ENCODE measurements around the gene TCEA2. TPM values are rescaled to one million over a fixed set of nuclear protein-coding genes. Genes with fewer than 3 reads are reported as not detected.

Gene TCEA2
- total RNA-seq = 10.8 and 24.7 TPM in 2 replicates

GRCh38 chr20:64062596-64063388 lies at the start of gene TCEA2:
TCEA2 (plus strand) TSS chr20:64063198; CDS start chr20:64063313, 115 bp downstream.

GRCh38 chr20:64035933-64036345 lies 27.1 kb upstream of the TCEA2 start, which contains the start of gene C20orf204:
C20orf204 (plus strand) TSS chr20:64036182; CDS start chr20:64036324, 142 bp downstream.

GRCh38 chr20:64049060-64049877 lies 13.7 kb upstream of the TCEA2 start, which contains the start of gene SOX18:
SOX18 (minus strand) TSS chr20:64049639; CDS start chr20:64049516, 123 bp downstream.

GRCh38 chr20:64079273-64080012 lies 16.4 kb downstream of the TCEA2 start, which contains the start of gene RGS19:
RGS19 (minus strand) TSS chr20:64079518; CDS start chr20:64076886, 2,632 bp downstream.

GRCh38 chr20:64080013-64080812 lies 17.2 kb downstream of the TCEA2 start, which contains the start of gene OPRL1:
OPRL1 (plus strand) TSS chr20:64080082; CDS start chr20:64092721, 12,639 bp downstream.

GRCh38 chr20:64083804-64084684 lies 21.0 kb downstream of the TCEA2 start, which contains the start of gene LKAAEAR1:
LKAAEAR1 (minus strand) TSS chr20:64084398; CDS start chr20:64084219, 179 bp downstream.

GRCh38 chr20:64106981-64107735 lies 44.2 kb downstream of the TCEA2 start, which contains the start of gene NPBWR2:
NPBWR2 (minus strand) TSS chr20:64107565; CDS start chr20:64106831, 734 bp downstream.

Other genes with a start within 250 kb of the TCEA2 start
- 11.9 and 16.7 TPM in 2 replicates for gene ZBTB46, start 231.9 kb upstream of the TCEA2 start, total RNA-seq
- not detected in 2 replicates for gene ABHD16B, start 201.7 kb upstream of the TCEA2 start, total RNA-seq
- gene TPD52L2, start 197.9 kb upstream of the TCEA2 start, total RNA-seq = 159 and 171 TPM in 2 replicates
- 55.2 and 60.0 TPM in 2 replicates for gene DNAJC5, start 168.1 kb upstream of the TCEA2 start, total RNA-seq
- 22.4 and 24.0 TPM in 2 replicates for gene UCKL1, start 106.8 kb upstream of the TCEA2 start, total RNA-seq
- gene ZNF512B, start 93.3 kb upstream of the TCEA2 start, total RNA-seq = 7.1 and 7.6 TPM in 2 replicates
- 0.87 and 1.00 TPM in 2 replicates for gene SAMD10, start 83.6 kb upstream of the TCEA2 start, total RNA-seq
- gene PRPF6, start 82.1 kb upstream of the TCEA2 start, total RNA-seq = 65.7 and 73.8 TPM in 2 replicates
- gene C20orf204, start 27.0 kb upstream of the TCEA2 start, total RNA-seq = 0.77 and 1.2 TPM in 2 replicates
- gene SOX18, start 13.6 kb upstream of the TCEA2 start, total RNA-seq = 0.12 TPM in 1 of 2 replicates, not detected in the other
- 7.5 and 8.7 TPM in 2 replicates for gene RGS19, start 16.3 kb downstream of the TCEA2 start, total RNA-seq
- gene OPRL1, start 16.9 kb downstream of the TCEA2 start, total RNA-seq = 1.1 and 2.1 TPM in 2 replicates
- gene LKAAEAR1, start 21.2 kb downstream of the TCEA2 start, total RNA-seq = not detected in 2 replicates
- not detected in 2 replicates for gene NPBWR2, start 44.4 kb downstream of the TCEA2 start, total RNA-seq
- not detected in 2 replicates for gene MYT1, start 101.3 kb downstream of the TCEA2 start, total RNA-seq
- 40.6 and 55.6 TPM in 2 replicates for gene PCMTD2, start 192.6 kb downstream of the TCEA2 start, total RNA-seq

Data from uterine smooth muscle cell (primary cell).